Measurements from ENCODE around the gene MRGPRG. TPM values are rescaled to one million over a fixed set of nuclear protein-coding genes. Genes with fewer than 3 reads are reported as not detected.
"Not testable (repeated sequence)": the region's sequence is repeated elsewhere in the genome, so short reads cannot be mapped to it uniquely, and the experiment has no call there.

MRGPRG gene
- not detected in 2 replicates for total RNA-seq (2014; rRNA removed; shearing (Covaris generic))

- H3K27me3 ChIP-seq = peaks cover 13% of the 10 kb centered on the region; the same call in 1 of the 2 replicates
- H3K36me3 ChIP-seq = no peaks in the 10 kb centered on the region
- no peak within 1 kb of the TSS for H3K4me3 ChIP-seq
- no peaks in the 10 kb centered on the region for H3K9me3 ChIP-seq (replicated peaks)
- no peak within 1 kb of the TSS for H3K27ac ChIP-seq
- no peaks in the 10 kb centered on the region for H3K4me1 ChIP-seq
- no peak for DNase-seq
Observed at GRCh38 chr11:3218483-3219280, at the start of gene MRGPRG. MRGPRG (minus strand) TSS chr11:3218813; CDS start chr11:3218813, 0 bp downstream.

- H3K27me3 ChIP-seq; H3K27ac ChIP-seq; DNase-seq; H3K36me3 ChIP-seq; H3K4me1 ChIP-seq; H3K4me3 ChIP-seq; H3K9me3 ChIP-seq (replicated peaks): not testable (repeated sequence)
Observed at GRCh38 chr11:3262548-3262947, 43.9 kb upstream of the MRGPRG start.

- H3K27ac ChIP-seq; DNase-seq; H3K9me3 ChIP-seq (replicated peaks); H3K4me3 ChIP-seq; H3K4me1 ChIP-seq; H3K36me3 ChIP-seq; H3K27me3 ChIP-seq: not testable (repeated sequence)
Observed at GRCh38 chr11:3261831-3262230, 43.2 kb upstream of the MRGPRG start.

- not testable (repeated sequence) for H3K27me3 ChIP-seq; H3K36me3 ChIP-seq; H3K4me3 ChIP-seq; H3K9me3 ChIP-seq (replicated peaks); H3K27ac ChIP-seq; H3K4me1 ChIP-seq; DNase-seq
Observed at GRCh38 chr11:3257509-3257908, 38.9 kb upstream of the MRGPRG start.

- not testable (repeated sequence) for H3K27me3 ChIP-seq; H3K4me1 ChIP-seq; H3K4me3 ChIP-seq; H3K9me3 ChIP-seq (replicated peaks); DNase-seq; H3K36me3 ChIP-seq; H3K27ac ChIP-seq
Observed at GRCh38 chr11:3255241-3255640, 36.6 kb upstream of the MRGPRG start.

GRCh38 chr11:3254773-3255172 is 36.2 kb upstream of the MRGPRG start:
- H3K4me3 ChIP-seq; DNase-seq; H3K27ac ChIP-seq; H3K4me1 ChIP-seq; H3K27me3 ChIP-seq; H3K36me3 ChIP-seq; H3K9me3 ChIP-seq (replicated peaks): not testable (repeated sequence)

GRCh38 chr11:3245071-3245470 is 26.5 kb upstream of the MRGPRG start:
- no peaks in the 10 kb centered on the region for H3K36me3 ChIP-seq
- no peak overlapping the region for H3K4me3 ChIP-seq
- H3K4me1 ChIP-seq = no peaks in the 10 kb centered on the region
- H3K9me3 ChIP-seq (replicated peaks) = no peaks in the 10 kb centered on the region
- no peak for DNase-seq
- H3K27me3 ChIP-seq = no peaks in the 10 kb centered on the region; the same call in 1 of the 2 replicates
- H3K27ac ChIP-seq = no peak overlapping the region

GRCh38 chr11:3243880-3244279 is 25.3 kb upstream of the MRGPRG start:
- H3K27ac ChIP-seq = no peak overlapping the region
- no peaks in the 10 kb centered on the region for H3K4me1 ChIP-seq
- H3K27me3 ChIP-seq = no peaks in the 10 kb centered on the region; the same call in 1 of the 2 replicates
- no peaks in the 10 kb centered on the region for H3K9me3 ChIP-seq (replicated peaks)
- no peaks in the 10 kb centered on the region for H3K36me3 ChIP-seq
- DNase-seq = no peak
- H3K4me3 ChIP-seq = no peak overlapping the region

- H3K27me3 ChIP-seq = no peaks in the 10 kb centered on the region; the same call in none of the 2 replicates
- no peak overlapping the region for H3K4me3 ChIP-seq
- DNase-seq = no peak
- no peak overlapping the region for H3K27ac ChIP-seq
- no peaks in the 10 kb centered on the region for H3K4me1 ChIP-seq
- no peaks in the 10 kb centered on the region for H3K9me3 ChIP-seq (replicated peaks)
- H3K36me3 ChIP-seq = no peaks in the 10 kb centered on the region
Observed at GRCh38 chr11:3237119-3237518, 18.5 kb upstream of the MRGPRG start.

- H3K36me3 ChIP-seq = no peaks in the 10 kb centered on the region
- H3K4me1 ChIP-seq = no peaks in the 10 kb centered on the region
- H3K27me3 ChIP-seq = no peaks in the 10 kb centered on the region; the same call in none of the 2 replicates
- no peak overlapping the region for H3K27ac ChIP-seq
- no peak overlapping the region for H3K4me3 ChIP-seq
- no peaks in the 10 kb centered on the region for H3K9me3 ChIP-seq (replicated peaks)
- DNase-seq = no peak
Observed at GRCh38 chr11:3234846-3235245, 16.2 kb upstream of the MRGPRG start.

GRCh38 chr11:3232956-3233355 is 14.3 kb upstream of the MRGPRG start:
- no peaks in the 10 kb centered on the region for H3K4me1 ChIP-seq
- H3K27me3 ChIP-seq = no peaks in the 10 kb centered on the region; the same call in 1 of the 2 replicates
- H3K9me3 ChIP-seq (replicated peaks) = no peaks in the 10 kb centered on the region
- DNase-seq = no peak
- H3K27ac ChIP-seq = no peak overlapping the region
- no peaks in the 10 kb centered on the region for H3K36me3 ChIP-seq
- H3K4me3 ChIP-seq = no peak overlapping the region

GRCh38 chr11:3231851-3232744 is 13.5 kb upstream of the MRGPRG start, which contains the start of gene MRGPRE:
MRGPRE (minus strand) TSS chr11:3232417; CDS start chr11:3228799, 3,618 bp downstream.
- Histone ChIP-seq H3K4me3 (no peak within 1 kb of the TSS), H3K4me1 (no peaks in the 10 kb centered on the region), H3K27me3 (no peaks in the 10 kb centered on the region; the same call in 1 of the 2 replicates), H3K36me3 (no peaks in the 10 kb centered on the region), H3K27ac (no peak within 1 kb of the TSS), H3K9me3 (replicated peaks) (no peaks in the 10 kb centered on the region)
- DNase-seq = no peak

GRCh38 chr11:3231550-3231850 is 12.9 kb upstream of the MRGPRG start:
- H3K27me3 ChIP-seq = no peaks in the 10 kb centered on the region; the same call in 1 of the 2 replicates
- no peaks in the 10 kb centered on the region for H3K36me3 ChIP-seq
- no peaks in the 10 kb centered on the region for H3K9me3 ChIP-seq (replicated peaks)
- DNase-seq = no peak
- H3K27ac ChIP-seq = no peak overlapping the region
- no peak overlapping the region for H3K4me3 ChIP-seq
- H3K4me1 ChIP-seq = no peaks in the 10 kb centered on the region

- Histone ChIP-seq H3K4me3 (no peak overlapping the region), H3K4me1 (no peaks in the 10 kb centered on the region), H3K27me3 (0 out of 2 replicates have a peak, but pooled peaks cover 5% of the 10 kb centered on the region), H3K36me3 (no peaks in the 10 kb centered on the region), H3K27ac (no peak overlapping the region), H3K9me3 (replicated peaks) (no peaks in the 10 kb centered on the region)
- no peak for DNase-seq
Observed at GRCh38 chr11:3230636-3231549, 12.3 kb upstream of the MRGPRG start.
